AG08396 (cell line): ENCODE data around the gene OR5H6.
"Not testable (repeated sequence)": the region's sequence is repeated elsewhere in the genome, so short reads cannot be mapped to it uniquely, and the experiment has no call there.

Experiments used
- DNase-seq: peaks from one replicate; pipeline ENCODE4 v3.0.0; 2012; ENCODE audit warnings: low spot score, mixed read lengths

The OR5H6 gene

GRCh38 chr3:98263944-98264343 is at the start of gene OR5H6:
Gene OR5H6 (plus strand): TSS chr3:98264244. CDS start chr3:98264333, 89 bp downstream.
- no peak for DNase-seq

GRCh38 chr3:98215051-98215450 is 49.0 kb upstream of the OR5H6 start:
- DNase-seq, result no peak

GRCh38 chr3:98223907-98224672 is 40.0 kb upstream of the OR5H6 start:
- no peak for DNase-seq

- DNase-seq, result no peak
Measured at GRCh38 chr3:98232489-98232888, 31.6 kb upstream of the OR5H6 start.

- no peak for DNase-seq
Measured at GRCh38 chr3:98233468-98233867, 30.6 kb upstream of the OR5H6 start.

- no peak for DNase-seq
Measured at GRCh38 chr3:98240131-98240530, 23.9 kb upstream of the OR5H6 start.

- DNase-seq, result no peak
Measured at GRCh38 chr3:98242155-98242554, 21.9 kb upstream of the OR5H6 start.

GRCh38 chr3:98243843-98244242 is 20.2 kb upstream of the OR5H6 start:
- DNase-seq, result no peak

GRCh38 chr3:98246142-98246541 is 17.9 kb upstream of the OR5H6 start:
- no peak for DNase-seq

- DNase-seq, result not testable (repeated sequence)
Measured at GRCh38 chr3:98256026-98256425, 8.0 kb upstream of the OR5H6 start.

- DNase-seq, result no peak
Measured at GRCh38 chr3:98259707-98260106, 4.3 kb upstream of the OR5H6 start.

GRCh38 chr3:98262046-98262445 is 2.0 kb upstream of the OR5H6 start:
- DNase-seq, result no peak

- no peak for DNase-seq
Measured at GRCh38 chr3:98269846-98270245, 5.8 kb downstream of the OR5H6 start.

GRCh38 chr3:98272126-98272525 is 8.1 kb downstream of the OR5H6 start:
- DNase-seq, result no peak

GRCh38 chr3:98274914-98275313 is 10.9 kb downstream of the OR5H6 start:
- DNase-seq, result no peak

GRCh38 chr3:98282205-98282604 is 18.2 kb downstream of the OR5H6 start, which contains the start of gene OR5H2:
Gene OR5H2 (plus strand): TSS chr3:98282505. CDS start chr3:98282903, 398 bp downstream.
- DNase-seq, result no peak

- DNase-seq, result no peak
Measured at GRCh38 chr3:98290916-98291315, 26.9 kb downstream of the OR5H6 start.

- no peak for DNase-seq
Measured at GRCh38 chr3:98291332-98291957, 27.4 kb downstream of the OR5H6 start.
